Activated T-helper 17 cell treated with anti-CD3 and anti-CD28 coated beads, Interleukin-2, amount 50 U/mL, for 72 hours (primary cell): Measurements from ENCODE around the gene LMF2. TPM values are rescaled to one million over a fixed set of nuclear protein-coding genes. Genes with fewer than 3 reads are reported as not detected.
A peak's percentile ranks its signal among the peaks of the same experiment; 100 is the strongest.

Source experiments
- ATAC-seq: fragments of 150-1000 bp; cut with Tn5 transposase; replicated peaks from 2 replicates; pipeline ENCODE4 v1.10.0; 2021; ENCODE audit warnings: mild to moderate bottlenecking, moderate library complexity
- H3K27ac Mint-ChIP-seq: one replicate; pipeline ENCODE4 v1.8.0; 2022; ENCODE audit warnings: mixed read lengths
- H3K27me3 Mint-ChIP-seq: one replicate; pipeline ENCODE4 v1.8.0; 2022; ENCODE audit warnings: mixed read lengths
- H3K36me3 Mint-ChIP-seq: one replicate; pipeline ENCODE4 v1.8.0; 2022; ENCODE audit warnings: low read depth, mild to moderate bottlenecking, mixed read lengths
- H3K4me1 Mint-ChIP-seq: one replicate; pipeline ENCODE4 v1.8.0; 2022; ENCODE audit warnings: mixed read lengths
- H3K4me3 Mint-ChIP-seq: one replicate; pipeline ENCODE4 v1.8.0; 2022; ENCODE audit warnings: mild to moderate bottlenecking, mixed read lengths
- H3K9me3 Mint-ChIP-seq: one replicate; pipeline ENCODE4 v1.8.0; 2022; ENCODE audit warnings: mixed read lengths
- total RNA-seq, 2 donors: library from RNA; stranded (reverse); gene quantifications; one replicate each; pipeline ENCODE4 v1.2.3, GENCODE V29; 2022

LMF2 gene
- total RNA-seq, 2 donors from 2014 or later: 61.3 to 89.0 TPM

- Mint-ChIP-seq H3K4me3 (peak overlapping the region; percentile 71), H3K36me3 (no peaks in the 10 kb centered on the region), H3K4me1 (no peaks in the 10 kb centered on the region), H3K27ac (no peak overlapping the region), H3K27me3 (no peaks in the 10 kb centered on the region), H3K9me3 (no peaks in the 10 kb centered on the region)
- no peak for ATAC-seq
These were observed 26.5 kb downstream of the LMF2 start for GRCh38 chr22:50481045-50481439.

GRCh38 chr22:50479721-50480120 is 27.8 kb downstream of the LMF2 start:
- H3K36me3 Mint-ChIP-seq: no peaks in the 10 kb centered on the region
- no peak for ATAC-seq
- no peak overlapping the region for H3K27ac Mint-ChIP-seq
- no peaks in the 10 kb centered on the region for H3K4me1 Mint-ChIP-seq
- no peaks in the 10 kb centered on the region for H3K9me3 Mint-ChIP-seq
- no peaks in the 10 kb centered on the region for H3K27me3 Mint-ChIP-seq
- H3K4me3 Mint-ChIP-seq: peak overlapping the region; percentile 71

- H3K36me3 Mint-ChIP-seq: peaks cover 6% of the 10 kb centered on the region
- H3K9me3 Mint-ChIP-seq: no peaks in the 10 kb centered on the region
- ATAC-seq: no peak
These were observed 29.6 kb downstream of the LMF2 start for GRCh38 chr22:50477923-50478322.

GRCh38 chr22:50476868-50477267 is 30.6 kb downstream of the LMF2 start:
- peaks cover 14% of the 10 kb centered on the region for H3K4me1 Mint-ChIP-seq
- peaks cover 6% of the 10 kb centered on the region for H3K36me3 Mint-ChIP-seq
- peak overlapping the region; percentile 29 for H3K27ac Mint-ChIP-seq
- H3K4me3 Mint-ChIP-seq: peak overlapping the region; percentile 68
- no peak for ATAC-seq
- H3K9me3 Mint-ChIP-seq: no peaks in the 10 kb centered on the region
- H3K27me3 Mint-ChIP-seq: no peaks in the 10 kb centered on the region

More at GRCh38 chr22:50477923-50478322, 29.6 kb downstream of the LMF2 start:
- Mint-ChIP-seq H3K4me3 (no peak overlapping the region), H3K4me1 (peaks cover 7% of the 10 kb centered on the region), H3K27ac (no peak overlapping the region), H3K27me3 (no peaks in the 10 kb centered on the region)

GRCh38 chr22:50475652-50476002 is 31.9 kb downstream of the LMF2 start:
- Mint-ChIP-seq H3K36me3 (peaks cover 6% of the 10 kb centered on the region), H3K4me1 (peaks cover 17% of the 10 kb centered on the region), H3K9me3 (no peaks in the 10 kb centered on the region), H3K27me3 (no peaks in the 10 kb centered on the region), H3K27ac (peak overlapping the region; percentile 56), H3K4me3 (peak overlapping the region; percentile 68)
- ATAC-seq: no peak

GRCh38 chr22:50474710-50475651 is 32.5 kb downstream of the LMF2 start, which contains the start of gene SBF1:
Gene SBF1 (minus strand): TSS chr22:50475035. CDS start chr22:50474840, 195 bp downstream.
- Mint-ChIP-seq H3K27ac (peak within 1 kb of the TSS; percentile 68), H3K27me3 (no peaks in the 10 kb centered on the region), H3K4me1 (peaks cover 21% of the 10 kb centered on the region), H3K9me3 (no peaks in the 10 kb centered on the region), H3K36me3 (peaks cover 6% of the 10 kb centered on the region), H3K4me3 (peak within 1 kb of the TSS; percentile 86)
- peak; percentile 89 for ATAC-seq

- Mint-ChIP-seq H3K4me3 (peak overlapping the region; percentile 86), H3K9me3 (no peaks in the 10 kb centered on the region), H3K27ac (peak overlapping the region; percentile 68), H3K36me3 (peaks cover 6% of the 10 kb centered on the region), H3K27me3 (no peaks in the 10 kb centered on the region), H3K4me1 (peaks cover 21% of the 10 kb centered on the region)
- no peak for ATAC-seq
These were observed 33.4 kb downstream of the LMF2 start for GRCh38 chr22:50473855-50474671.

- Mint-ChIP-seq H3K9me3 (no peaks in the 10 kb centered on the region), H3K4me1 (peaks cover 21% of the 10 kb centered on the region), H3K36me3 (peaks cover 12% of the 10 kb centered on the region), H3K27me3 (no peaks in the 10 kb centered on the region), H3K27ac (peak overlapping the region; percentile 68), H3K4me3 (peak overlapping the region; percentile 86)
- ATAC-seq: no peak
These were observed 34.4 kb downstream of the LMF2 start for GRCh38 chr22:50473088-50473487.

- peak overlapping the region; percentile 86 for H3K4me3 Mint-ChIP-seq
- H3K27ac Mint-ChIP-seq: peak overlapping the region; percentile 68
- ATAC-seq: no peak
- H3K4me1 Mint-ChIP-seq: peaks cover 21% of the 10 kb centered on the region
- H3K36me3 Mint-ChIP-seq: peaks cover 15% of the 10 kb centered on the region
- no peaks in the 10 kb centered on the region for H3K27me3 Mint-ChIP-seq
- no peaks in the 10 kb centered on the region for H3K9me3 Mint-ChIP-seq
These were observed 35.5 kb downstream of the LMF2 start for GRCh38 chr22:50471962-50472361.

- peaks cover 22% of the 10 kb centered on the region for H3K36me3 Mint-ChIP-seq
- ATAC-seq: no peak
- H3K27me3 Mint-ChIP-seq: no peaks in the 10 kb centered on the region
- no peaks in the 10 kb centered on the region for H3K9me3 Mint-ChIP-seq
- peaks cover 21% of the 10 kb centered on the region for H3K4me1 Mint-ChIP-seq
- H3K27ac Mint-ChIP-seq: peak overlapping the region; percentile 92
- peak overlapping the region; percentile 86 for H3K4me3 Mint-ChIP-seq
These were observed 36.2 kb downstream of the LMF2 start for GRCh38 chr22:50471197-50471847.

GRCh38 chr22:50470491-50470890 is 37.0 kb downstream of the LMF2 start:
- Mint-ChIP-seq H3K27ac (peak overlapping the region; percentile 92), H3K4me1 (peaks cover 21% of the 10 kb centered on the region), H3K4me3 (peak overlapping the region; percentile 86), H3K36me3 (peaks cover 30% of the 10 kb centered on the region), H3K27me3 (no peaks in the 10 kb centered on the region), H3K9me3 (no peaks in the 10 kb centered on the region)
- ATAC-seq: no peak

- Mint-ChIP-seq H3K9me3 (no peaks in the 10 kb centered on the region), H3K27me3 (no peaks in the 10 kb centered on the region), H3K4me3 (peak overlapping the region; percentile 86), H3K36me3 (peaks cover 32% of the 10 kb centered on the region), H3K27ac (peak overlapping the region; percentile 92), H3K4me1 (peaks cover 21% of the 10 kb centered on the region)
- ATAC-seq: peak; percentile 87
These were observed 37.9 kb downstream of the LMF2 start for GRCh38 chr22:50469377-50470305.

- ATAC-seq: no peak
- peaks cover 42% of the 10 kb centered on the region for H3K36me3 Mint-ChIP-seq
- H3K4me3 Mint-ChIP-seq: peak overlapping the region; percentile 86
- H3K9me3 Mint-ChIP-seq: no peaks in the 10 kb centered on the region
- peak overlapping the region; percentile 92 for H3K27ac Mint-ChIP-seq
- peaks cover 21% of the 10 kb centered on the region for H3K4me1 Mint-ChIP-seq
- H3K27me3 Mint-ChIP-seq: no peaks in the 10 kb centered on the region
These were observed 38.9 kb downstream of the LMF2 start for GRCh38 chr22:50468626-50469025.
